GM19397 (cell line): ENCODE results near the gene PKDCC.

Experiments used
- ATAC-seq: cut with Tn5 transposase; IDR thresholded peaks from one replicate; pipeline ENCODE4 v1.9.1; 2021; ENCODE audit warnings: mild to moderate bottlenecking, moderate library complexity; ENCODE audit not compliant: unreplicated experiment

PKDCC gene

GRCh38 chr2:42086500-42086953, 38.7 kb downstream of the PKDCC start:
- no peak for ATAC-seq

- no peak for ATAC-seq
Measured at GRCh38 chr2:42087137-42087856, 39.5 kb downstream of the PKDCC start.

GRCh38 chr2:42087857-42088195, 40.0 kb downstream of the PKDCC start:
- ATAC-seq, result no peak

- ATAC-seq, result peak; percentile 71
Measured at GRCh38 chr2:42089340-42089925, 41.6 kb downstream of the PKDCC start.

GRCh38 chr2:42090216-42090615, 42.4 kb downstream of the PKDCC start:
- ATAC-seq, result no peak

- no peak for ATAC-seq
Measured at GRCh38 chr2:42091671-42092070, 43.9 kb downstream of the PKDCC start.

GRCh38 chr2:42092084-42092996, 44.5 kb downstream of the PKDCC start:
- no peak for ATAC-seq

GRCh38 chr2:42094114-42094513, 46.3 kb downstream of the PKDCC start:
- ATAC-seq, result no peak

- ATAC-seq, result no peak
Measured at GRCh38 chr2:42095923-42096408, 48.1 kb downstream of the PKDCC start.

- ATAC-seq, result peak; percentile 36
Measured at GRCh38 chr2:42096869-42097591, 49.2 kb downstream of the PKDCC start.

GRCh38 chr2:42098571-42099437, 51.0 kb downstream of the PKDCC start:
- no peak for ATAC-seq

GRCh38 chr2:42099438-42100173, 51.8 kb downstream of the PKDCC start:
- ATAC-seq, result no peak

GRCh38 chr2:42100683-42101205, 52.9 kb downstream of the PKDCC start:
- ATAC-seq, result no peak

- peak; percentile 0 for ATAC-seq
Measured at GRCh38 chr2:42101206-42102023, 53.6 kb downstream of the PKDCC start.

- peak; percentile 55 for ATAC-seq
Measured at GRCh38 chr2:42102024-42102590, 54.3 kb downstream of the PKDCC start.

GRCh38 chr2:42102591-42103450, 55.0 kb downstream of the PKDCC start:
- ATAC-seq, result peak; percentile 7

- ATAC-seq, result no peak
Measured at GRCh38 chr2:42103829-42104228, 56.0 kb downstream of the PKDCC start.
